HEK293 (cell line): ENCODE measurements around the gene CAPN15.

Experiments used
- CTCF ChIA-PET: fragments of 350-600 bp; formaldehyde crosslinking; extraction: SDS; loops from one replicate; lab custom pipeline; 2021; ENCODE audit warnings: antibody characterized with exemption; lab: Yijun Ruan, JAX
- POLR2A ChIA-PET: fragments of 300-600 bp; formaldehyde crosslinking; extraction: SDS; loops from one replicate; lab custom pipeline; 2020; ENCODE audit warnings: antibody characterized with exemption, inconsistent platforms; lab: Yijun Ruan, JAX
- H3K27ac ChIP-seq: fragments of 200-500 bp; sonication (Bioruptor generic); 2 replicates; pipeline ENCODE4 v1.5.1; 2014; ENCODE audit warnings: low read depth, low read length, control low read depth, inconsistent platforms; ENCODE audit errors: extremely low read depth
- H3K36me3 ChIP-seq, 2 experiments: fragments of 200-500 bp in 1 of 2; sonication (Bioruptor generic) in 1 of 2; 1 replicate in 1 of 2; 2 replicates in 1 of 2; pipeline ENCODE4 v1.5.1; 2014 to 2017; ENCODE audit warnings: inconsistent platforms in 2 of 2, low read length in 2 of 2; ENCODE audit not compliant: control insufficient read depth in 2 of 2, insufficient read depth in 1 of 2
- H3K4me1 ChIP-seq: fragments of 200-500 bp; sonication (Bioruptor generic); 2 replicates; pipeline ENCODE4 v1.5.1; 2014; ENCODE audit warnings: mild to moderate bottlenecking, low read length, inconsistent platforms; ENCODE audit not compliant: control insufficient read depth, insufficient read depth
- H3K4me3 ChIP-seq: 2 replicates; pipeline ENCODE4 v1.5.1; 2011; ENCODE audit warnings: low read depth, mild to moderate bottlenecking, control low read depth, low read length, moderate library complexity
- H3K9me3 ChIP-seq: fragments of 200-500 bp; sonication (Bioruptor generic); 2 replicates; pipeline ENCODE4 v1.5.1; 2014; ENCODE audit warnings: low read depth, low read length, inconsistent platforms; ENCODE audit not compliant: control insufficient read depth, insufficient read depth
- FEZF1 ChIP-seq: fragments of 450-650 bp; formaldehyde crosslinking; IDR thresholded peaks from 2 replicates; pipeline ENCODE4 v1.5.1; 2016; ENCODE audit warnings: missing biosample characterization, missing genetic modification characterization
- GLIS2 ChIP-seq: fragments of 450-650 bp; formaldehyde crosslinking; IDR thresholded peaks from 2 replicates; pipeline ENCODE4 v1.5.1; 2016; ENCODE audit warnings: missing biosample characterization, missing genetic modification characterization
- PBX3 ChIP-seq: sonication (generic); formaldehyde crosslinking; IDR thresholded peaks from 2 replicates; pipeline ENCODE4 v1.8.1; 2022; ENCODE audit warnings: mild to moderate bottlenecking, moderate library complexity, missing genetic modification reagents
- PRDM10 ChIP-seq: fragments of 450-650 bp; formaldehyde crosslinking; IDR thresholded peaks from 2 replicates; pipeline ENCODE4 v1.5.1; 2016; ENCODE audit warnings: missing biosample characterization, missing genetic modification characterization
- SP2 ChIP-seq: fragments of 450-650 bp; formaldehyde crosslinking; IDR thresholded peaks from 2 replicates; pipeline ENCODE4 v1.5.1; 2016; ENCODE audit warnings: missing biosample characterization, missing genetic modification characterization
- ZBTB6 ChIP-seq: fragments of 450-650 bp; formaldehyde crosslinking; IDR thresholded peaks from 2 replicates; pipeline ENCODE4 v1.5.1; 2017; ENCODE audit warnings: missing biosample characterization, missing genetic modification characterization
- ZEB2 ChIP-seq: fragments of 450-650 bp; formaldehyde crosslinking; IDR thresholded peaks from 2 replicates; pipeline ENCODE4 v1.5.1; 2016; ENCODE audit warnings: missing biosample characterization, missing genetic modification characterization
- ZFP69B ChIP-seq: fragments of 450-650 bp; formaldehyde crosslinking; IDR thresholded peaks from 2 replicates; pipeline ENCODE4 v1.5.1; 2016; ENCODE audit warnings: missing biosample characterization, missing genetic modification characterization
- ZNF155 ChIP-seq: fragments of 450-650 bp; formaldehyde crosslinking; IDR thresholded peaks from 2 replicates; pipeline ENCODE4 v1.5.1; 2016; ENCODE audit warnings: missing biosample characterization, missing genetic modification characterization
- ZNF202 ChIP-seq: fragments of 450-650 bp; formaldehyde crosslinking; IDR thresholded peaks from 2 replicates; pipeline ENCODE4 v1.5.1; 2016; ENCODE audit warnings: missing biosample characterization, missing genetic modification characterization, borderline replicate concordance
- ZNF311 ChIP-seq: fragments of 450-650 bp; formaldehyde crosslinking; IDR thresholded peaks from 2 replicates; pipeline ENCODE4 v1.5.1; 2017; ENCODE audit warnings: missing biosample characterization, missing genetic modification characterization, borderline replicate concordance
- ZNF398 ChIP-seq: fragments of 450-650 bp; formaldehyde crosslinking; IDR thresholded peaks from 2 replicates; pipeline ENCODE4 v1.5.1; 2017; ENCODE audit warnings: missing biosample characterization, missing genetic modification characterization
- ZNF473 ChIP-seq: fragments of 450-650 bp; formaldehyde crosslinking; IDR thresholded peaks from 2 replicates; pipeline ENCODE4 v1.5.1; 2017; ENCODE audit warnings: missing biosample characterization, missing genetic modification characterization
- ZNF530 ChIP-seq: fragments of 450-650 bp; formaldehyde crosslinking; IDR thresholded peaks from 2 replicates; pipeline ENCODE4 v1.5.1; 2016; ENCODE audit warnings: low read depth, missing biosample characterization, missing genetic modification characterization
- ZNF571 ChIP-seq: fragments of 450-650 bp; formaldehyde crosslinking; IDR thresholded peaks from 2 replicates; pipeline ENCODE4 v1.5.0; 2017; ENCODE audit warnings: missing biosample characterization, missing genetic modification characterization
- ZNF585B ChIP-seq: fragments of 450-650 bp; formaldehyde crosslinking; IDR thresholded peaks from 2 replicates; pipeline ENCODE4 v1.5.1; 2016; ENCODE audit warnings: missing biosample characterization, missing genetic modification characterization
- ZNF629 ChIP-seq: fragments of 450-650 bp; formaldehyde crosslinking; IDR thresholded peaks from 2 replicates; pipeline ENCODE4 v1.5.1; 2017; ENCODE audit warnings: missing biosample characterization, missing genetic modification characterization
- ZNF660 ChIP-seq: fragments of 450-650 bp; IDR thresholded peaks from 2 replicates; pipeline ENCODE4 v1.5.1; 2018; ENCODE audit warnings: missing biosample characterization, mild to moderate bottlenecking, missing genetic modification characterization
- ZNF670 ChIP-seq: fragments of 450-650 bp; formaldehyde crosslinking; IDR thresholded peaks from 2 replicates; pipeline ENCODE4 v1.5.1; 2016; ENCODE audit warnings: missing biosample characterization, missing genetic modification characterization, low read depth
- TF ChIP-seq, protein P1 (sequence below): fragments of 450-650 bp; formaldehyde crosslinking; IDR thresholded peaks from 2 replicates; pipeline ENCODE4 v1.5.1; 2017; ENCODE audit warnings: missing biosample characterization, mild to moderate bottlenecking, missing genetic modification characterization, moderate library complexity
- TF ChIP-seq, protein P2 (sequence below): fragments of 450-650 bp; formaldehyde crosslinking; IDR thresholded peaks from 2 replicates; pipeline ENCODE4 v1.5.1; 2017; ENCODE audit warnings: missing biosample characterization, missing genetic modification characterization
- TF ChIP-seq, protein P3 (sequence below): fragments of 450-650 bp; formaldehyde crosslinking; IDR thresholded peaks from 2 replicates; pipeline ENCODE4; 2016; ENCODE audit warnings: missing biosample characterization, missing genetic modification characterization

Gene CAPN15

DNA sequence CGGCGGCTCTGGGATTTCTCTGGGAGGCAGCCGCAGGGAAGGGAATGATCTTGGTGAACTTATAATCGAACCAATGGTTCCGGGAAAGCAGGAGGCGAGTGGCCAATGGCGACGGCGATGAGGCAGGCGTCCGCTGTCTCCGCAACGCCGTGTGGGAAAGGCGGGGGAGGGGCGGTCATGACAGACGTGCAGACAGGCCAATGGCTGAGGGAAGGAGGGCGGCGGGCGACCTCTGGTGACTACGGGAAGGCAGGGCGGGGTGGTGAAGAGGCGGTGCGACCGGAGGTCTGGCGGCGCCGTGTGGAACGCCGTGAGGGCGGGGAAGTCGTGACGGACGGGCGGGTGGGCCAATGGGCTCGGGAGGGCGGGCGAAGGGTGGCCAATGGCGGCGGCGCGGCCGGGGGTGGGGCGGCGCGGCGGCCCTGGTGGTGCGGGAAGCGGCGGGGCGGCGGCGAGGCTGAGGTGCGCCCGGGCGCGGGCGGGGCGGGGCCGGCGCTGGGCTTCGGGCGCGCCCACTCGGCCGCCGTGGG, 62.2 kb downstream of the CAPN15 start, which contains the start of gene RAB40C (continued):
- TF ChIP-seq PBX3 (CRISPR knock-in tag) (peak; percentile 98), GLIS2 (tag by site-specific recombination) (peak; percentile 97), PRDM10 (peak; percentile 96)

DNA sequence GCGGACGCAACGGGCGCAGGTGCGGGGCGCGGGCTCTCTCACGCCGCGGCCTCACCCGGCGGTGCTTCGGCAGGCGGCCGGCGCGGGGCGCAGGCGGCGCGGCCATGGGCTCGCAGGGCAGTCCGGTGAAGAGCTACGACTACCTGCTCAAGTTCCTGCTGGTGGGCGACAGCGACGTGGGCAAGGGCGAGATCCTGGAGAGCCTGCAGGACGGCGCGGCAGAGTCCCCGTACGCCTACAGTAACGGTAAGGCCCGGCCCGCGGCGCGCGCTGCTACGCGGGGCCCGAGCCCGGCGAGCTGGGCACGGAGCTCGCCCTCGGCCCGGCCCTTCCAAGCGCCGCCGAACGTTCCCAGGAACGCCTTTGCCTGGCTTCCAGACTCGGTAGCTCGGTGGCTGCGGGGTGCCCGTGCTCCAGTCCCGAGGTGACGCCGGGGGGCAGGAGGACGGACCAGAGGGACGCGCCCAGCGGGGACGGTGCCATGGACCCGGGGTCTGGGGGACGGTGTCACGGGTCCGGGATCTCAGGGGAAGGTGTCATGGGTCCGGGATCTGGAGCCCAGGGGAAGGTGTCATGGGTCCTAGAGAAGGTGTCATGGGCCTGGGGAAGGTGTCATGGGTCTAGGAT, 62.8 kb downstream of the CAPN15 start:
- H3K9me3 ChIP-seq, result no peaks in the 10 kb centered on the region
- ChIA-PET CTCF (interaction anchor here (0.6 to 0.9 kb wide), 2 partner anchors 11 to 46 kb away, joined by 3 to 5 read pairs; partner anchors contain the start of gene METTL26), POLR2A (interaction anchor here (0.7 to 1.4 kb wide), 2 partner anchors 21 to 63 kb away, joined by 3 to 4 read pairs; partner anchors contain the start of gene CAPN15)
- peak overlapping the region; percentile 69 for H3K4me3 ChIP-seq
- H3K36me3 ChIP-seq, result no peaks in the 10 kb centered on the region
- H3K27ac ChIP-seq, result peak overlapping the region; percentile 56; the same call in 1 of the 2 replicates
- H3K4me1 ChIP-seq, result peaks cover 14% of the 10 kb centered on the region
- TF ChIP-seq, protein P1, sequence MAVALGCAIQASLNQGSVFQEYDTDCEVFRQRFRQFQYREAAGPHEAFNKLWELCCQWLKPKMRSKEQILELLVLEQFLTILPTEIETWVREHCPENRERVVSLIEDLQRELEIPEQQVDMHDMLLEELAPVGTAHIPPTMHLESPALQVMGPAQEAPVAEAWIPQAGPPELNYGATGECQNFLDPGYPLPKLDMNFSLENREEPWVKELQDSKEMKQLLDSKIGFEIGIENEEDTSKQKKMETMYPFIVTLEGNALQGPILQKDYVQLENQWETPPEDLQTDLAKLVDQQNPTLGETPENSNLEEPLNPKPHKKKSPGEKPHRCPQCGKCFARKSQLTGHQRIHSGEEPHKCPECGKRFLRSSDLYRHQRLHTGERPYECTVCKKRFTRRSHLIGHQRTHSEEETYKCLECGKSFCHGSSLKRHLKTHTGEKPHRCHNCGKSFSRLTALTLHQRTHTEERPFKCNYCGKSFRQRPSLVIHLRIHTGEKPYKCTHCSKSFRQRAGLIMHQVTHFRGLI (tag by site-specific recombination), result no peak
- TF ChIP-seq ZFP69B (tag by site-specific recombination) (no peak), ZNF585B (tag by site-specific recombination) (no peak), ZNF660 (no peak), ZBTB6 (tag by site-specific recombination) (no peak; the same call in 1 of the 2 replicates), ZNF629 (tag by site-specific recombination) (no peak), ZNF670 (tag by site-specific recombination) (no peak), ZNF155 (tag by site-specific recombination) (no peak), ZNF571 (no peak), ZNF311 (no peak), ZNF202 (no peak), ZNF473 (tag by site-specific recombination) (no peak), ZNF398 (tag by site-specific recombination) (0 out of 2 replicates have a peak, but pooled peaks have one; percentile 11), FEZF1 (tag by site-specific recombination) (no peak), ZNF530 (tag by site-specific recombination) (no peak), ZEB2 (tag by site-specific recombination) (no peak), SP2 (tag by site-specific recombination) (no peak)
- TF ChIP-seq, protein P2, sequence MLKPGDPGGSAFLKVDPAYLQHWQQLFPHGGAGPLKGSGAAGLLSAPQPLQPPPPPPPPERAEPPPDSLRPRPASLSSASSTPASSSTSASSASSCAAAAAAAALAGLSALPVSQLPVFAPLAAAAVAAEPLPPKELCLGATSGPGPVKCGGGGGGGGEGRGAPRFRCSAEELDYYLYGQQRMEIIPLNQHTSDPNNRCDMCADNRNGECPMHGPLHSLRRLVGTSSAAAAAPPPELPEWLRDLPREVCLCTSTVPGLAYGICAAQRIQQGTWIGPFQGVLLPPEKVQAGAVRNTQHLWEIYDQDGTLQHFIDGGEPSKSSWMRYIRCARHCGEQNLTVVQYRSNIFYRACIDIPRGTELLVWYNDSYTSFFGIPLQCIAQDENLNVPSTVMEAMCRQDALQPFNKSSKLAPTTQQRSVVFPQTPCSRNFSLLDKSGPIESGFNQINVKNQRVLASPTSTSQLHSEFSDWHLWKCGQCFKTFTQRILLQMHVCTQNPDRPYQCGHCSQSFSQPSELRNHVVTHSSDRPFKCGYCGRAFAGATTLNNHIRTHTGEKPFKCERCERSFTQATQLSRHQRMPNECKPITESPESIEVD (tag by site-specific recombination), result no peak
- TF ChIP-seq, protein P3, sequence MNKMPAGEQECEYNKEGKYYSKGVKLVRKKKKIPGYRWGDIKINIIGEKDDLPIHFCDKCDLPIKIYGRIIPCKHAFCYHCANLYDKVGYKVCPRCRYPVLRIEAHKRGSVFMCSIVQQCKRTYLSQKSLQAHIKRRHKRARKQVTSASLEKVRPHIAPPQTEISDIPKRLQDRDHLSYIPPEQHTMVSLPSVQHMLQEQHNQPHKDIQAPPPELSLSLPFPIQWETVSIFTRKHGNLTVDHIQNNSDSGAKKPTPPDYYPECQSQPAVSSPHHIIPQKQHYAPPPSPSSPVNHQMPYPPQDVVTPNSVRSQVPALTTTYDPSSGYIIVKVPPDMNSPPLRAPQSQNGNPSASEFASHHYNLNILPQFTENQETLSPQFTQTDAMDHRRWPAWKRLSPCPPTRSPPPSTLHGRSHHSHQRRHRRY (tag by site-specific recombination), result no peak
